HG02623 (cell line): ENCODE measurements around the gene ZNF451.

ENCODE experiments used
- ATAC-seq: cut with Tn5 transposase; IDR thresholded peaks from one replicate; pipeline ENCODE4 v1.9.1; 2021; ENCODE audit warnings: moderate library complexity; ENCODE audit not compliant: unreplicated experiment

ZNF451 gene

GRCh38 chr6:57201718-57202117 is 111.7 kb downstream of the ZNF451 start:
- no peak for ATAC-seq

DNA sequence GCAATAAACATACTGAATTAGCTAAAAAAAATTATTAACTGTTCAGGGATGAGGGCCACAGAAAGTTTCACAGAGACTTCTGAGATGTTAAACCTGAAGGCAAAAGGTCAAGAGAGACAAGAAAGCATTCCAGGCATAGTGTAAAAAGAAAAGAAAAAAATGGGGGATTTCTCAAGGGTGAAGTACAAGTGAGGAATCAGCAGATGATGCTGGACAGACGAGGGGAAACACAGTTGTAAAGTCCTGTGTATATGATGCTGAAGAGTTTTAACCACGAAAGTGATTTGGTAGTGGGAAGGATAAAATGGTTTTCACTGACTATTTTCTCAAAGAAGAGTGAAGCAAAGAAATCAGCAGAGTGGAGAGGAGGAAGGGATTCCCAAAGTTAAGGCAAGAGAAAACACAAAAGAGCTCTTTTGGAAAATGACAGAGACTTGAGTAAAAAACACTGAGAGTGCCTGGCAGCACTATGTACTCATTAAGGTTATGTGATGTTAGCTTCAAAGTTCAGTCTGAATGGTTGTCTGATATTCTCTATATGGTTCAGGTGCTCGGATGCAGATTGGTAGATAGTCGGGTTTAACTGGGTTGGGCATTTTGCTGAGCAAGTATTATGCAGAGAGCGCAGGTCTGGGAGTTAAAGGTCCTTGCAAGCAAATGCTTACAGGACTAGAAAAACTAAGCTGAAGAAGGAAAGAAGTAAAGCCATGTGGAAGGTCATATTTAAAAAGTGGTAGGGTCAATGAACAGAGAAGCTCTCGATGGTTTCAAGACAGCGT is 115.8 kb downstream of the ZNF451 start:
- no peak for ATAC-seq

- no peak for ATAC-seq
Observed at GRCh38 chr6:57207141-57207540, 117.2 kb downstream of the ZNF451 start.

GRCh38 chr6:57207872-57208271 is 117.9 kb downstream of the ZNF451 start:
- no peak for ATAC-seq

- no peak for ATAC-seq
Observed at GRCh38 chr6:57209030-57209429, 119.0 kb downstream of the ZNF451 start.

DNA sequence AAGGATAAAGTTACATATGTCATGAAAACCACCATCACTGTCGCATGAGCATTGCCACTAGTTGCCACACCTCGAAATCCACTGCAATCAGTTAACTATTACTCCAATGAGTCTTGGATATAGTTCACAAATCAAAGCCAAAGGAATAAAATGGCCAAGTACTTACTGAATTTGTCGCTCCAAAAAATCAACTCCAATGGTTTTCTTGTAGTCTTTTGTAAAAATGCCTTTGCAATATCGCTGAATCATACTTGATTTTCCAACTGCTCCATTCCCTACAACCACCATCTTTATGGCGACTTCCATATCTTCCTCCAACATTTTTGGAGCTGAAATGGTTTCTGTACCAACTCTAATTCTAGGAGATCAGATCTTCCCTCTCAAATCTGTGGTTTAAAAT is 120.1 kb downstream of the ZNF451 start:
- no peak for ATAC-seq

DNA sequence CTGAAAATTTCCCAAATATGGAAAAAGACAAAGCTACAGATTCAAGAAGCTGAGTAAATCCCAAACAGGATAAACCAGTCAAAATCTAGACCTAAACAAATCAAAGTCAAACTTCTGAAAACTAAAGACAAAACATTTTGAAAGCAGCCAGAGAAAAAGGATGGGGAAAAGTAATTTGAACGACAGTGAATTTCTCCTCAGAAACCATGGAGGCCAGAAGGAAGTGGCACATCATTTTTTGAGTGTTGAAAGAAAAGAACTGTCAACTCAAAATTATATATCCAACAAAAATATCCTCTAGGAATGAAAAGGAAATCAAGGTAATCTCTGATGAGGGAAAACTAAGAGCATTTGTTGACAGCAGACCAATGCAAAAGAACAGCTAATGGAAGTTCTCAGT is 125.3 kb downstream of the ZNF451 start:
- no peak for ATAC-seq

- no peak for ATAC-seq
Observed at GRCh38 chr6:57216235-57217101, 126.5 kb downstream of the ZNF451 start.

DNA sequence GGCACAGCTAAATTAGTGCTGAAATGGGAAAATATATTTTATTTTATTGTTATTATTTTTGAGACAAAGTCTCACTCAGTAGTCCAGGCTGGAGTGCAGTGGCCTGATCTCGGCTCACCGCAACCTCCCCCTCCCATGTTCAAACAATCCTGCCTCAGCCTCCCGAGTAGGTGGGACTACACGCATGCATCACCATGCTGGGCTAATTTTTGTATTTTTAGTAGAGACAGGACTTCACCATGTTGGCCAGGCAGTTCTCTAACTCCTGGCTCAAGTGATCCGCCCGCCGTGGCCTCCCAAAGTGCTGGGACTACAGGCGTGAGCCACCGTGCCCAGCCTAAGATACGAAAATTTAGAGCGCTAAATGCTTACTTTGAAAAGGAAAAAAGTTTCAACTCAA is 127.3 kb downstream of the ZNF451 start:
- no peak for ATAC-seq
